PFSK-1 (cell line): ENCODE measurements around the gene TREM1.

Experiments used
- FOXP2 ChIP-seq: optimal IDR thresholded peaks from 2 replicates; pipeline ENCODE3; 2011; ENCODE audit warnings: borderline replicate concordance, control low read depth, inconsistent platforms; ENCODE audit not compliant: insufficient read depth; ENCODE audit errors: extremely low read length, extremely low read depth
- POLR2AphosphoS5 ChIP-seq: IDR thresholded peaks from 2 replicates; pipeline ENCODE4 v1.6.1; 2012; ENCODE audit warnings: low read depth, mild to moderate bottlenecking, control low read depth, low read length, moderate library complexity
- SIN3A ChIP-seq: IDR thresholded peaks from 2 replicates; pipeline ENCODE4 v1.6.1; 2012; ENCODE audit warnings: mild to moderate bottlenecking, low read length, moderate library complexity, borderline replicate concordance; ENCODE audit not compliant: insufficient read depth
- TAF1 ChIP-seq: IDR thresholded peaks from 2 replicates; pipeline ENCODE4 v1.6.1; 2012; ENCODE audit warnings: low read length, control low read depth, borderline replicate concordance; ENCODE audit not compliant: insufficient read depth
- TF ChIP-seq, protein P1 (sequence below), 2 experiments: IDR thresholded peaks; 2 replicates each; pipeline versions ENCODE4 v1.6.1 to v1.8.0; 2011 to 2012; ENCODE audit warnings: low read depth in 2 of 2, low read length in 2 of 2, control low read depth in 1 of 2, inconsistent platforms in 1 of 2, mild to moderate bottlenecking in 1 of 2, moderate library complexity in 1 of 2; ENCODE audit not compliant: insufficient read depth in 1 of 2

DNA sequence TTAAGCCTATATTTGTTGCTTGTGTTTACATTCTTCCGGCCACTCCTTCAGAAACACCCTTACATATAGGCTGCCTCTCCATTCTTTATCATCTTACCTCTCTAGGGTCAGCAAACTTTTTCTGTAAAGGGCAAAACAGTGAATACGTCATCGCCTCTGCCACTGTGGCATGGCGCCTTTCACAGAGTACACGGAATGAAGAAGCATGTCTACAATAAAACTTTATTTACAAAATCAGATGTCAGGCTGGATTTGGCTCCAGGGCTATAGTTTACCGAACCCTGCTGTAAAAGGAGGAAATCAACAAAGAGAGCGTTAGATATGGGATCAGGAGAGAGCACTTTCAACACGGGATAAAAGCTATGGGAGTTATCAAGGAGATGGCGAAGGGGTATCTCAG, 39.6 kb upstream of the TREM1 start:
- TF ChIP-seq, protein P1, sequence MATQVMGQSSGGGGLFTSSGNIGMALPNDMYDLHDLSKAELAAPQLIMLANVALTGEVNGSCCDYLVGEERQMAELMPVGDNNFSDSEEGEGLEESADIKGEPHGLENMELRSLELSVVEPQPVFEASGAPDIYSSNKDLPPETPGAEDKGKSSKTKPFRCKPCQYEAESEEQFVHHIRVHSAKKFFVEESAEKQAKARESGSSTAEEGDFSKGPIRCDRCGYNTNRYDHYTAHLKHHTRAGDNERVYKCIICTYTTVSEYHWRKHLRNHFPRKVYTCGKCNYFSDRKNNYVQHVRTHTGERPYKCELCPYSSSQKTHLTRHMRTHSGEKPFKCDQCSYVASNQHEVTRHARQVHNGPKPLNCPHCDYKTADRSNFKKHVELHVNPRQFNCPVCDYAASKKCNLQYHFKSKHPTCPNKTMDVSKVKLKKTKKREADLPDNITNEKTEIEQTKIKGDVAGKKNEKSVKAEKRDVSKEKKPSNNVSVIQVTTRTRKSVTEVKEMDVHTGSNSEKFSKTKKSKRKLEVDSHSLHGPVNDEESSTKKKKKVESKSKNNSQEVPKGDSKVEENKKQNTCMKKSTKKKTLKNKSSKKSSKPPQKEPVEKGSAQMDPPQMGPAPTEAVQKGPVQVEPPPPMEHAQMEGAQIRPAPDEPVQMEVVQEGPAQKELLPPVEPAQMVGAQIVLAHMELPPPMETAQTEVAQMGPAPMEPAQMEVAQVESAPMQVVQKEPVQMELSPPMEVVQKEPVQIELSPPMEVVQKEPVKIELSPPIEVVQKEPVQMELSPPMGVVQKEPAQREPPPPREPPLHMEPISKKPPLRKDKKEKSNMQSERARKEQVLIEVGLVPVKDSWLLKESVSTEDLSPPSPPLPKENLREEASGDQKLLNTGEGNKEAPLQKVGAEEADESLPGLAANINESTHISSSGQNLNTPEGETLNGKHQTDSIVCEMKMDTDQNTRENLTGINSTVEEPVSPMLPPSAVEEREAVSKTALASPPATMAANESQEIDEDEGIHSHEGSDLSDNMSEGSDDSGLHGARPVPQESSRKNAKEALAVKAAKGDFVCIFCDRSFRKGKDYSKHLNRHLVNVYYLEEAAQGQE (IDR thresholded peaks at IDR 0.05; ENCODE audit: insufficient read depth in 1 of 2, low read depth in 2 of 2, low read length in 2 of 2) = no peak
- no peak for TF ChIP-seq POLR2AphosphoS5
- no peak for TF ChIP-seq TAF1
- TF ChIP-seq SIN3A = no peak
- TF ChIP-seq FOXP2 = no peak
